Left ventricle myocardium superior (tissue), 1 donor: ENCODE measurements around the gene KIF6. TPM values are rescaled to one million over a fixed set of nuclear protein-coding genes. Genes with fewer than 3 reads are reported as not detected.

Experiments used
- ATAC-seq: fragments of 200-7000 bp; cut with Tn5 transposase; one replicate; pipeline ENCODE4 v1.9.1; 2020; ENCODE audit warnings: mild to moderate bottlenecking, moderate library complexity
- DNase-seq: peaks from one replicate; pipeline ENCODE4 v3.0.0-alpha.2; 2020
- intact Hi-C: fragments of 100-400 bp; cut with micrococcal nuclease; formaldehyde crosslinking; loops from one replicate; pipeline ENCODE4 v1.11.0; 2022
- total RNA-seq: library from RNA; stranded (reverse); fragmentation: NEBNext Ultra II Directional; extraction: Animal tissue kit (Norgen Biotek cat#: 25700); gene quantifications from one replicate; pipeline ENCODE4 v1.2.1, GENCODE V29; 2021
- donor health status: DM: no; HTN: yes; CAD: no; lungs with severe emphysema.

KIF6 gene
- total RNA-seq, 1 donor from 2014 or later = 0.12 TPM

DNA sequence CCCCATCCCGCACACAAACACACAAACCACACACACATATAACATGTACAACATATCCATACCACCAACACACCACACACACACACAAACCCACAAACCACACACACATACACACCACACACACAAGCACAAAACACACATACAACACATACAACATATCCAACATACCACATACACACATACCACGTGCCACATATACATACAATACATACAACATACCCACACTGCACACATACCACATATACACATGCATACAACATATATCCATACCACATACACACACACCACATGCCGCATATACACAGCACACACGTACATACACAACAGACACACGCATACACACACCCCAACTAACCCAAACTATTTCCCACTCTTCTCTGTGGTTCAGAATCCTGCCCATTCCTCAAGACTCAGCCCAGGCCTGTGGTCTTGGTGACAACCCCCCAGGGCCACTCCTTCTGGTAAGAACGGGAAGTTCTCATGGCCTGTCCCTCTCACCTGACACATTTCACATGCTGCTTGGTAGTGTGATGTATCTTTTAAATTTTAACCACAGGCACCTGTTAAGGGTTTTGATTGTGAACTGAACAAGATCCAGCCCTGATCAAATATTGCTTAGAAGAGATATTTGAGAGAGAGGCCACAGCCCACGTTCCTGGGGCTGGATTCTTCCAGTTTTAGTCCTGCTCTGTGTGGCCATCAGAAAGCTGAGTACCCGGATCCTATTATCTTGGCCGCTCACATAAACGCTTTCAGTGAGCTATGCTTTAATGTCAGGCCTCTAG, 346.8 kb downstream of the KIF6 start:
- no peak for ATAC-seq
- intact Hi-C loops = no loop called here
- DNase-seq = no peak

DNA sequence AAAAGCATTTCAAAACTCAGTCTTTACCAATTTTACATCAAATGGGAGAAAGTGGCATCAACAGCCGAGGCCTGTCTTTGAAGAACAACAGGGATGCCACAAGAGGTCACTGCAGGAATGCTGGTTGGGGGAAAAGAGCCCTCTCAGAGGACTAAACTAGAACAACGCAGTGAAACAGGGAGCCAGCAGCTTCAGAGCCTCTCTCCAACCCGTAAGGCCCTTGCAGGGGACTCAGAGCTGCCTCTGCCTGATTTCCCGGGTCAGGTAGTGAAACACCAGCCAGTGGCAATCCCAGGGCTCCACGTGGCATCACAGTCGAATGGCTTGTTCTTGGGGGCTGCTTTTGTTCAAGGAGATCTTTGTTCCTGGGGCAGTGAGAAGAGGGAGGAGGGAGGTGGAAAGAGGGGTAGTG, 347.7 kb downstream of the KIF6 start:
- ATAC-seq = peak; percentile 90
- intact Hi-C loops = no loop called here
- DNase-seq = peak; percentile 40

- DNase-seq = no peak
- no peak for ATAC-seq
- intact Hi-C loops = no loop called here
Measured at GRCh38 chr6:39375405-39375804, 349.8 kb downstream of the KIF6 start.

DNA sequence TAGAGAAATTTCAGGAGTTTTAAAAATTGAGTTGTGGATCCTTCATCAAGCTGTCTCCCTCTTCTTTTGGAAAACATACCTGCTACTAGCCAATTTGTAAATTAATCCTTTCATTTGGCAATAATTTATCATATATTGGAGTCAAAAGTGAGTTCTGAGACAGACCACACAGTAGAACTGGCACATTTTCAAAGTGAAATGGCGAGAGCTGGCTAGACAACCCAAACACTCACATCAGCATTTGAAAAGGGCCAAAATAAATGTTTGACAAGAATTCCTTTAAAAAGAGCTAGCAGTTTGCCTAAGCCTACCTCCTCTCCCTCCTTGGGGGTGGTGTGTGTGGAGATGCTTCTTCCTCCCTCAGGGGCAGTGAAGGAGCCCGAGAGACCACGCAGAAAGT, 354.8 kb downstream of the KIF6 start:
- intact Hi-C loops = no loop called here
- no peak for DNase-seq
- no peak for ATAC-seq

- intact Hi-C loops = no loop called here
- ATAC-seq (peak; percentile 31), DNase-seq (no peak)
Measured at GRCh38 chr6:39369987-39370386, 355.2 kb downstream of the KIF6 start.

- DNase-seq (no peak), ATAC-seq (no peak)
- intact Hi-C loops = no loop called here
Measured at GRCh38 chr6:39367700-39368099, 357.5 kb downstream of the KIF6 start.

DNA sequence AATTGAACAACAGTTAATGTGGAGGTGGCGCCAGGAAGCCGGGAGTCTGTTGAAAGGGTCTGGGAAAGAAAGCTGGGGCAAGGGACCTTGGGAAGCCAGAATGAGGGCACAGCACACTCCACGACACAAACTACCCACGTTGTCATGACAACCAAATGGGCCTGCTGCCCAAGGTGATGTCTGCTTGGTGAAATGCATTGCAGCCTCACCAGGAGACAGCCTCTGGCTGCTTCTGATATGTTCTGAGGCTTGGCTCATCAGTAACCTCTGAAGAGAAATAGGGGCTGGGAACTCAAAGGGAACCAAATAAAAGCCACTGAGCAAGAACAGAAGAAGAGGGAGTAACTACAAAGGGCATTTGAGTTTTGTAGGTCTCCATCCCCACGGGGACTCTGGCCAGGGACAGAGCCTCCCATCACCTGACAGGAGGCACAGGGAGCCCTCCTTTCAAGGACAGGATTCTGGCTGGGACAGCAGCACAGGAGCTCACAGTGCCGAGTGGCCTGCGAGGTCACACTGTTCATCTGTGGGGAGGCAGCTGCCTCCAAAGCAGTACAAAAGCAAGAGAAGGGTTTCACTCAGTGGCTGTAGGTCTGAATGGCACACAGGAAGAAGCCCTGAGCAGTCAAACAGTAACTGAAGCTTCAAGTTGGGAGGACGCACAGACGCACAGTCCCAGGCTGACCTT, 358.1 kb downstream of the KIF6 start:
- intact Hi-C loops = no loop called here
- DNase-seq (no peak), ATAC-seq (no peak)

DNA sequence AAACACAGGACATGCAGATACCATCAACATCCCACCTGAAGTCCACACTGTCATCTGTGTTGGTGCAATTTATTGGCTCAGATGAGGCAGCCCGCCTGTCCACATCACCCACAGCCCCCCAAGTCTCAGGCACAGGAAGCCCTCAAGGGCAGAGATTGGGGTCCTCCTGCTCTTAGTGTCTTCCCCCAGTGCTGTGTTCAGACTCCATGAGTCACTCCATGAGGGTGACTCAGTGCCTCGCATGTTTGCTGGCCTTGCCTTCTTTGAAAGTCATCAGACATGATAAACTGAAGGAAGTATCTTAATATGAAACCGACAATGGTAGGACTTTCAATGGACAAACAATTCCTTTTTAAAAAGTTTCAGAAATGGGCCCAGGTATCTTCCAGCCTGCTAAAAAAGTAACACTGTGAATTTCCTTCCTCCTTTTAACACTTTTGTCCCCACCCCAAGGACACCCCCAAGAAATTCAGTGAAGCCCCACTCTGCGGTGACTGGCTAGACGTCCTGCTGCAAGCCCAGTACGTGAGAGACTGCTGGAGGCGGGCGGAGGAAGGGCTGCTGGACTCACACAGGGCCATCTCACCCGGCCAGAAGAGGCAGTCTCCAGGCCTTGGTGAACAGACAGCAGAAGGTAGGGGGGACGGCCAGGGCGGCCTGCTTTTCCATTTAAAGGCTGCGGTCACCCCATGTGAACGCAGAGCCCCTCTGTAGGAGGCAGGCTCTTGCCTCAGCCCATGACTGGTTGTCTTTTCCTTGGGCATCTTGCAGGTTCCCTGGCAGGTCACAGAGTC, 359.7 kb downstream of the KIF6 start:
- intact Hi-C loops = no loop called here
- DNase-seq = no peak
- no peak for ATAC-seq

GRCh38 chr6:39363280-39363679, 361.9 kb downstream of the KIF6 start:
- DNase-seq (no peak), ATAC-seq (no peak)
- intact Hi-C loops = no loop called here

- intact Hi-C loops = no loop called here
- ATAC-seq = no peak
- no peak for DNase-seq
Measured at GRCh38 chr6:39362487-39362865, 362.7 kb downstream of the KIF6 start.

DNA sequence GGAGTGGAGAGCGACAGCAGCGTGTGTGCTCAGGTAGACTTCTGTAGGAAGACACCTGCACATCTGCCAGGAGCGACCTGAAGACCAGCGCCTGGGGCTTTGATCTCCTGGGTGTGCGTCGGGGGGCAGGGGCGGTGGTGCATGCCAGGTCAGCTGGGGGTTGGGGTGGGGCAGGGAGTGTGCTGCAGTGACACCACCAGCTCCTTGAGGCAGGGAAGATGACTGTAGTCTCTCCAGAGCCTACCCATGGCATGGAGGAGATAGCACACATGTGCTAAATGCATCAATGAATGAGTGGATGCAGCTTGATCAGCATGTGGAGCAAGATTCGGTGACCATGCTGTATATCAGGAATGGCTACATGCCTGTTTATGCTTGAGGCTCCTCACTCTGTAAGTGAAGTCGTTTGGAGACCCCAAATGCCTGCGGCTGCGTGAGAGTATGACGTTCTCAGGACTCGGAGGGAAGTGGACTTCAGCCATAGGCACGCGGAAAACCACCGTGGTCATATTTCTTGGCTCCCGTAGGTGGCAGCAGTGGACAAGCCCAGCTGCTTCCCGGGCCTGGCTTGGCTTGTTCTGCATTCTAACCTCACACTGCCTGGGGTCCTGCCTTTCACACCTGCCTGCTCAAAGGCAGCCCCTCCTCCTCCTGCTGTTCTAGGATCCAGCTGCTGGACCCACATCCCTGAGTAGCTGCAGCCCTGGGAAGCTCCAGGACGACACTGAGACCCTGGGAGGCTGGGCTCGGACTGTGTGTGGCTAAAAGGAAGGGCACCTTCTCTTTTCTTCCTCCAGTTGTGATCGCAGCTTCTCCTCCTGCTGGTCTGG, 363.3 kb downstream of the KIF6 start:
- ATAC-seq = peak; percentile 82
- intact Hi-C loops = no loop called here
- peak; percentile 63 for DNase-seq

DNA sequence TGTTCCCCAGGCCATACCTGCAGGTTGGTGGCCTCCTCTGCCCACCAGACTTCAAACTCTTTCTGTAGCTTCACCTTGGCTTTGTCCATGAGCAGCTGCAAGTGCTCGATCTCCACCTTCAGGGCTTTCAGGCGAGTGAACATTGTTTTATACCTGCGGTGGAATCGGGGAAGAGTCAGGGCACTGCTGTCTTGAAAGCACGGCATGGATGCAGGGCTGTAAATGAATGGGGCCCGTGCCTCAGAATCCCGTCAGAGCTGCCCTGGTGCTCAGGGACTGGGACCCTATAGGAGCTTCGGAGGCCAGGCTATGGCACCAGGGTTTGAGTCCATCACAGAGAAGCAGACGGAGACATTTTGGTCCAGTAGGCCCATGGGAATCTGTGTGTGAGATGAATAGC, 364.8 kb downstream of the KIF6 start:
- DNase-seq (no peak), ATAC-seq (no peak)
- intact Hi-C loops = no loop called here

GRCh38 chr6:39357998-39358686, 367.1 kb downstream of the KIF6 start:
- intact Hi-C loops = no loop called here
- DNase-seq = no peak

GRCh38 chr6:39353698-39354315, 371.4 kb downstream of the KIF6 start:
- ATAC-seq = peak; percentile 32
- intact Hi-C loops = no loop called here
- no peak for DNase-seq

More at GRCh38 chr6:39357998-39358686, 367.1 kb downstream of the KIF6 start:
- peak; percentile 76 for ATAC-seq

- ATAC-seq (no peak), DNase-seq (no peak)
- intact Hi-C loops = no loop called here
Measured at GRCh38 chr6:39350723-39351505, 374.3 kb downstream of the KIF6 start.

DNA sequence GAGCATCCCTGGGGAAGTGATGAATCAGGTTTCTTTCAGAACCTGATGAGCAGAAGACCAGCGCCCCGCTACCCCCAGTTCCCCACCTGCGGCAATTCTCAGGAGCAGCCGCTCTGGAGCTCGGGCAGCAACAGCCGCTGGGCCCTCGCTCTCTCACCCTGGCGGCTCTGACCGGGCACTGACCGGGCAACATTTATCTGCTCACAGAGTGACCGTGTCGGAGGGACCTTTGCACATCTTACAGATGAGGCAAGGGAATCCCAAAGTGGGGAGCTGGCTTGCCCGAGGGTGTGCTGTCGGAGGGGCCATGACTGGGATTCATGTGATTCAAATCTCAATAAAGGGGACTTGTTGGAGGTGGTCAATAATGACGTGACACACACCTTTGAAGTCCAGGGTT, 376.5 kb downstream of the KIF6 start:
- intact Hi-C loops = no loop called here
- ATAC-seq (no peak), DNase-seq (no peak)

DNA sequence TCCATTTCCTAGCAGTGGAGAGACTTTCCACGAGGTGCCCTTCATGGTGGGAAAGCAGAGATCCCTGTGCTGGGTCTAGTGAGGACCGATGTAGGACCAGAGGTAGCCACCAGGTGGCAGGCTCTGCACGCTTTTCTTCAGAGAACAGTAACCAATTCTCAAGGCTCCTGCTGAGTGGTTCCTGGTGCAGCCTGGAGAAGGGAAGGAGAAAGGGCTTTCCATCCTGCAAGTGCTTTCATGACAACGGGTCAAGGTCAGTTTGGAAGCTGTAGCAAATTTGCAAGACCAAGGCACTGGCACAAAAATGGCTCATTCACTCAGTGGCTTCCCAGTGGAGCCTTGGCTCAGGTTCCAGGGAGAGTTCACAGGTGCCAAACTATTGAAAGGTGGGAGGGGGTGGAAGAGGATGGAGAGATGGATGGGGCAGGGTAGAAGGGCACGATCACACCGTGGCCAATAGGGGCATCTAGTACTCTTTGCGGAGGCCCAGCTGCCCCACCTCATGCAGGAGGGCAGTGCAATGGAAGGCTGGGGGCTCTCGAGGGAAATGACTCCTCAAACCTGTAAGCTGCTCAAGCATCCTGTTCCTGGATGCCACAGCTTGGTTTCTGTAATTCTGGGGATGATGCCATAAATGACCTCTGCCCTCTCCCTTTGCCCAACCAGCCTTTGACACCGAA, 377.2 kb downstream of the KIF6 start:
- DNase-seq (peak; percentile 77), ATAC-seq (peak; percentile 75)
- intact Hi-C loops = no loop called here
